Lung (tissue), 12 donors: Measurements from ENCODE around the gene SDK2. TPM values are rescaled to one million over a fixed set of nuclear protein-coding genes. Genes with fewer than 3 reads are reported as not detected.
"Not testable (repeated sequence)": the region's sequence is repeated elsewhere in the genome, so short reads cannot be mapped to it uniquely, and the experiment has no call there.

ENCODE experiments used
- ATAC-seq: fragments of 200-7000 bp; cut with Tn5 transposase; one replicate; pipeline ENCODE4 v1.9.1; 2020; ENCODE audit warnings: moderate number of reproducible peaks; ENCODE audit not compliant: insufficient read depth, low FRiP score
- DNase-seq, 3 donors: peaks; one replicate each; pipeline ENCODE4 v3.0.0-alpha.2; 2013 to 2017
- H3K27ac ChIP-seq, 2 donors: one replicate each; pipeline ENCODE4 v1.5.1; 2013; ENCODE audit warnings: mild to moderate bottlenecking in 2 of 2, moderate library complexity in 2 of 2, control low read depth in 1 of 2, inconsistent platforms in 1 of 2, low read depth in 1 of 2, low read length in 1 of 2
- H3K27me3 ChIP-seq, 3 donors: one replicate each; pipeline ENCODE4 v1.5.1; 2013; ENCODE audit warnings: low read length in 2 of 3; ENCODE audit not compliant: control insufficient read depth in 3 of 3, insufficient read depth in 3 of 3
- H3K36me3 ChIP-seq, 4 donors: one replicate each; pipeline ENCODE4 v1.5.1; 2013; ENCODE audit warnings: low read length in 4 of 4, mild to moderate bottlenecking in 1 of 4, moderate library complexity in 1 of 4; ENCODE audit not compliant: control insufficient read depth in 4 of 4, insufficient read depth in 4 of 4
- H3K4me1 ChIP-seq, 5 donors: one replicate each; pipeline ENCODE4 v1.5.1; 2013; ENCODE audit warnings: low read length in 5 of 5, mild to moderate bottlenecking in 2 of 5, moderate library complexity in 1 of 5; ENCODE audit not compliant: control insufficient read depth in 5 of 5, insufficient read depth in 5 of 5
- H3K4me3 ChIP-seq: one replicate; pipeline ENCODE4 v1.5.1; 2013; ENCODE audit warnings: mild to moderate bottlenecking, control low read depth, moderate library complexity
- H3K9ac ChIP-seq, 2 donors: one replicate each; pipeline ENCODE4 v1.5.1; 2013; ENCODE audit warnings: low read length in 2 of 2, control low read depth in 1 of 2; ENCODE audit not compliant: insufficient read depth in 1 of 2
- H3K9me3 ChIP-seq, 4 donors: one replicate each; pipeline ENCODE4 v1.5.1; 2013; ENCODE audit warnings: low read length in 3 of 4, mild to moderate bottlenecking in 1 of 4, moderate library complexity in 1 of 4; ENCODE audit not compliant: control insufficient read depth in 4 of 4, insufficient read depth in 3 of 4
- CTCF ChIP-seq: IDR thresholded peaks from 2 replicates; pipeline ENCODE4 v1.5.1; 2012; ENCODE audit warnings: mild to moderate bottlenecking; ENCODE audit errors: control extremely low read depth, extremely low read depth
- WGBS, 2 donors: extraction: QIAGEN DNeasy Blood & Tissue Kit; methylation state at CpG; one replicate each; pipeline ENCODE4 v1.1.7; 2013; 5-methylcytosine and 5-hydroxymethylcytosine counted together
- polyA plus RNA-seq, 2 donors: library from polyadenylated mRNA; stranded (reverse); fragments of 200-250 nt; gene quantifications; one replicate each; pipeline ENCODE4 v1.2.1, GENCODE V29; 2013
- total RNA-seq, 2 donors: library from RNA; depleted of rRNA in 1 of 2; stranded (reverse); fragments of >200 nt in 1 of 2; gene quantifications; one replicate each; pipeline ENCODE4 v1.2.1, GENCODE V29; 2014 to 2021
- donor health status: control.
- donor health status: control.
- donor health status: Bipolar disorder and iron deficiency.
- donor health status: healthy.
- donor health status: DM: yes; HTN: yes; CAD: no.

Gene SDK2
- total and polyA plus RNA-seq, 4 donors, result 0.91 to 41.7 (median 4.3) TPM

DNA sequence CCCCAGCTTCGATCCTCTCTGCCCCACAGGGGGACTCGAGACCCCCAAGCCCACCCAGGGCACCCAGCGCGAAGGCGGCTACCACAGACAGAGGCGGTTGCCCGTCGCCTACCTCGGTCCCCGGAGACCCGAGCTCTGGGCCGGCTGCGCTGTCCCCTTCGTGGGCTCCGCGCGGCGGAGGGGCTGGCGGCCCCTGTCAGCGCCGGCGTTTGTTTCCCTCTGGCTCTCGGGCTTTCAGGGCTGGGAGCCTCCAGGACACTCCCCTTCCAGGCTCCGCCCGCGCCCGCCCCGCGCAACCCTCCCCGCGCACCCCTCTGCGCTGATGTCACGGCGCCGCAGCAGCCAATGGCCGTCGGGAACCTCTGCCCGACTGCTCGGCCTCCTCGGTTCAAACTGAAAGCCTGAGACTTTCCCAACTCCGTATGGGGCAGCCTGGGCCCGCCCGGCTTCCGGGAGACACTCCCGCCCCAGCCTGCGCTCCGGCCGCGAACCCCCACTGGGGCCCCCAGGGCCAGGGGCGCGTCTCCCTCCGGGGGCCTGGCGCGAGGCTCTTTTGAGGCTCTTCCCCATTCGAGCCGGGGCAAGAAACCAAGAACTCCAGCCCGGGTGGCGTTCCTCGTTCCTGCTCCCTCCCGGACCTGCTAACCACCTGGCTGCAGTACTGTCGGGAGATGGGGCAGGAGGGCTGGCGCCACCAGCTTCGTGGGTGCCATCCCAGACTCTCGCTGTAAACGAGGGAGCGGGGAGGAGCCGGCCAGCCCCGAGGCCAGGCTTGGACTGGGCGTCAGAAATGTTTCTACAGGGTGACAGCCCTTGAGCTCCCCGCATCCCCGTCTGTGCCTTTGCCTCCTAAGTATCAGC, 332.2 kb downstream of the SDK2 start, which contains the start of gene CDC42EP4:
CDC42EP4 (minus strand) TSS at position 221 of the 861 bp plus-strand sequence. CDS start 25,501 bp downstream, outside the sequence.
- no peak for TF ChIP-seq CTCF
- 2% methylated on average over 71 of the region's 71 CpGs for WGBS, 2 donors
- H3K9me3 ChIP-seq, result no peaks in the 10 kb centered on the region
- H3K9ac ChIP-seq, result peak within 1 kb of the TSS; percentile 77 to 88
- H3K4me3 ChIP-seq, result peak within 1 kb of the TSS; percentile 91
- H3K27me3 ChIP-seq, result no peaks in the 10 kb centered on the region
- peak within 1 kb of the TSS; percentile 99 for H3K27ac ChIP-seq
- H3K36me3 ChIP-seq, result peaks cover 0 to 18% (median 2%) of the 10 kb centered on the region in 4 donors
- ATAC-seq (peak; percentile 90), DNase-seq (peak; percentile 97 to 98 (median 98))
- peaks cover 2 to 34% (median 7%) of the 10 kb centered on the region in 5 donors for H3K4me1 ChIP-seq

GRCh38 chr17:73311428-73311780, 332.8 kb downstream of the SDK2 start:
- 0 to 1% methylated on average over 33 to 38 of the region's 38 CpGs for WGBS, 2 donors
- DNase-seq, result no peak
- H3K9ac ChIP-seq, result peak overlapping the region; percentile 63 to 88

DNA sequence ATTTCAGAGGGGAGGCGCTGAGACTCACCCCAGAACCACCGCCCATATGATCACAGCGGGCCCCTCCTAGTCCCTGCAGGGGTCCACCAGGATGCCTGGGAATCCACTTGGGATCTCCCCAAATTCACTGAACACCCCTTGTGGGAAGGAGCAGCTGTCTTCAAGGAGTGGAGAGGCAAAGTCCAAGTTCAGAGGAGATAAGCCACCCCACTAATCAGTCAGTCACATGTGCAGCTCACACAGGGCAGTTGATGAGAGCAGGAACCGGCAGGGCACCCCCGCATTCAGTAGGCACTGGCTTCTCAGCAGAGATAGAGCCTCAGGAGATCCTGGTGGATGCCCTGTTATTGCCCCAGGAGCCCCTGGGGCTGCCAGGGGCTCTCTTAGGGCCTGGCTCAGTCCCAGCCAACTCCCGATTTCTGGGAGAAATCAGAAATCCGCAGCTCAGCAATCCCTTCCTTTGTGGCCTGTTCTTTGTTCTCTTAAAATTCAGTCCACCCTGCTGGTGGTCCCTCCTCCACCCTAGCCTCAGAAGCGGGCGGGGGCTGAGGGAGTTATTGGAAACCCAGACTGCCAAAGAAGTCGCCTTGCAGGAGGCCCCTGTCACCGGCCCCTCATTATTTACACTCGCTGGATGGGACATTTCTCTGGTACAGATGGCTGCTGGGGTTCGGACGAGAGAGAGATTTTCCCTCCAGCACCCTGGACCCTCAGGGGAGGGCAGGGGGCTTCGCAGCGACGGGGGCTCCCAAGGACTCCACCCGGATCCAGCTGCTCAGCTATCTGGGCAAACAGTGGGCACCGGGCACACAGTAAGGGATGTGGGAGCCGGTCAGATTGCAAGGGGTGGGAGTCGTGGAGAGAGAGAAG, 334.3 kb downstream of the SDK2 start:
- Histone ChIP-seq H3K4me1 (peaks cover 14 to 53% (median 19%) of the 10 kb centered on the region in 5 donors), H3K4me3 (peak overlapping the region; percentile 91), H3K36me3 (peaks cover 0 to 26% (median 4%) of the 10 kb centered on the region in 4 donors), H3K27ac (peak overlapping the region; percentile 98 to 99), H3K27me3 (no peaks in the 10 kb centered on the region), H3K9ac (peak overlapping the region; percentile 73 to 77), H3K9me3 (no peaks in the 10 kb centered on the region)
- WGBS, 2 donors, result 12 to 19% methylated on average over 21 of the region's 21 CpGs
- no peak for ATAC-seq
- peak; percentile 91 to 94 (median 93) for DNase-seq
- TF ChIP-seq CTCF, result no peak

More at GRCh38 chr17:73311428-73311780, 332.8 kb downstream of the SDK2 start:
- H3K27me3 ChIP-seq, result no peaks in the 10 kb centered on the region
- peak overlapping the region; percentile 91 for H3K4me3 ChIP-seq
- H3K27ac ChIP-seq, result peak overlapping the region; percentile 98 to 99
- H3K36me3 ChIP-seq, result peaks cover 0 to 22% (median 3%) of the 10 kb centered on the region in 4 donors
- H3K4me1 ChIP-seq, result peaks cover 8 to 39% (median 12%) of the 10 kb centered on the region in 5 donors
- no peaks in the 10 kb centered on the region for H3K9me3 ChIP-seq
- ATAC-seq, result peak; percentile 0
- no peak for TF ChIP-seq CTCF

- not testable (repeated sequence) for H3K27me3 ChIP-seq, H3K9me3 ChIP-seq, DNase-seq, H3K4me3 ChIP-seq, ATAC-seq
- 70 to 86% methylated on average over 5 of the region's 5 CpGs for WGBS, 2 donors
- peak overlapping the region in 1 of 2 donors; percentile 73 for H3K9ac ChIP-seq
- peaks cover 0 to 26% (median 4%) of the 10 kb centered on the region in 4 donors for H3K36me3 ChIP-seq
- H3K27ac ChIP-seq, result peak overlapping the region; percentile 75 to 99
- H3K4me1 ChIP-seq, result peaks cover 20 to 63% (median 24%) of the 10 kb centered on the region in 5 donors
These were observed 335.3 kb downstream of the SDK2 start for GRCh38 chr17:73308959-73309358.
